WTC11 (cell line): Measurements from ENCODE around the gene GPD1L. TPM values are rescaled to one million over a fixed set of nuclear protein-coding genes. Genes with fewer than 3 reads are reported as not detected.
A peak's percentile ranks its signal among the peaks of the same experiment; 100 is the strongest.

Experiments
- ATAC-seq: fragments of 200-7000 bp; cut with Tn5 transposase; 2 replicates; pipeline ENCODE4 v1.10.0; 2021; ENCODE audit warnings: mild to moderate bottlenecking, moderate library complexity
- CTCF ChIA-PET: fragments of 300-600 bp; sonication (Branson Sonifier 250); formaldehyde crosslinking; loops from one replicate; lab custom pipeline; 2021; ENCODE audit warnings: antibody characterized with exemption; lab: Charles Lee
- POLR2A ChIA-PET: fragments of 350-600 bp; sonication (Branson Sonifier 250); formaldehyde crosslinking; loops from one replicate; lab custom pipeline; 2021; ENCODE audit warnings: antibody characterized with exemption; lab: Charles Lee
- DNase-seq: peaks from one replicate; pipeline ENCODE4 v3.0.0; 2021; ENCODE audit warnings: low spot score
- H3K27ac Mint-ChIP-seq: 2 replicates; pipeline ENCODE4 v1.8.0; 2021; ENCODE audit warnings: mixed read lengths
- H3K27me3 Mint-ChIP-seq: 2 replicates; pipeline ENCODE4 v1.8.0; 2021; ENCODE audit warnings: low read depth, mild to moderate bottlenecking, moderate library complexity, mixed read lengths
- H3K36me3 Mint-ChIP-seq: 2 replicates; pipeline ENCODE4 v1.8.0; 2021; ENCODE audit warnings: mixed read lengths
- H3K4me1 Mint-ChIP-seq: 2 replicates; pipeline ENCODE4 v1.8.0; 2022; ENCODE audit warnings: mixed read lengths
- H3K4me3 Mint-ChIP-seq: 2 replicates; pipeline ENCODE4 v1.8.0; 2021; ENCODE audit warnings: mild to moderate bottlenecking, moderate library complexity, mixed read lengths
- H3K9me3 Mint-ChIP-seq: 2 replicates; pipeline ENCODE4 v1.8.0; 2021; ENCODE audit warnings: mixed read lengths
- AFF4 ChIP-seq: sonication (generic); formaldehyde crosslinking; IDR thresholded peaks from 2 replicates; pipeline ENCODE4 v1.8.1; 2023; ENCODE audit warnings: mild to moderate bottlenecking, missing genetic modification reagents, borderline replicate concordance
- CREB1 ChIP-seq: sonication (generic); formaldehyde crosslinking; IDR thresholded peaks from 2 replicates; pipeline ENCODE4 v1.8.0; 2023; ENCODE audit warnings: mild to moderate bottlenecking, missing genetic modification reagents
- GABPB1 ChIP-seq: sonication (generic); formaldehyde crosslinking; IDR thresholded peaks from 2 replicates; pipeline ENCODE4 v1.8.1; 2023; ENCODE audit warnings: mild to moderate bottlenecking, missing genetic modification reagents
- GRHL2 ChIP-seq: fragments of 250-450 bp; sonication (Bioruptor Pico); IDR thresholded peaks from 2 replicates; pipeline ENCODE4 v1.8.0; 2022; ENCODE audit warnings: mild to moderate bottlenecking, moderate library complexity; ENCODE audit not compliant: insufficient replicate concordance, severe bottlenecking
- IRF1 ChIP-seq: sonication (generic); formaldehyde crosslinking; IDR thresholded peaks from 2 replicates; pipeline ENCODE4 v1.8.0; 2023; ENCODE audit warnings: missing genetic modification reagents
- NR2C2 ChIP-seq: sonication (generic); formaldehyde crosslinking; IDR thresholded peaks from 2 replicates; pipeline ENCODE4 v1.8.0; 2022; ENCODE audit warnings: mild to moderate bottlenecking, missing genetic modification reagents
- SMAD4 ChIP-seq: sonication (generic); formaldehyde crosslinking; IDR thresholded peaks from 2 replicates; pipeline ENCODE4 v1.8.0; 2022; ENCODE audit warnings: mild to moderate bottlenecking, missing genetic modification reagents
- TEAD4 ChIP-seq: sonication (generic); formaldehyde crosslinking; IDR thresholded peaks from 2 replicates; pipeline ENCODE4 v1.8.0; 2022; ENCODE audit warnings: mild to moderate bottlenecking, missing genetic modification reagents
- USF2 ChIP-seq: sonication (generic); formaldehyde crosslinking; IDR thresholded peaks from 2 replicates; pipeline ENCODE4 v1.8.1; 2023; ENCODE audit warnings: mild to moderate bottlenecking, missing genetic modification reagents, moderate library complexity
- ZNF121 ChIP-seq: sonication (generic); formaldehyde crosslinking; IDR thresholded peaks from 2 replicates; pipeline ENCODE4 v1.8.0; 2023; ENCODE audit warnings: missing genetic modification reagents
- ZNF232 ChIP-seq: sonication (generic); formaldehyde crosslinking; IDR thresholded peaks from 2 replicates; pipeline ENCODE4 v1.8.0; 2022; ENCODE audit warnings: mild to moderate bottlenecking, missing genetic modification reagents
- ZNF263 ChIP-seq: sonication (generic); formaldehyde crosslinking; IDR thresholded peaks from 2 replicates; pipeline ENCODE4 v1.8.1; 2022; ENCODE audit warnings: low read depth, mild to moderate bottlenecking, moderate library complexity, missing genetic modification reagents
- ZNF532 ChIP-seq: fragments of 250-450 bp; sonication (Bioruptor Pico); IDR thresholded peaks from 2 replicates; pipeline ENCODE4 v1.9.0; 2021; ENCODE audit warnings: mild to moderate bottlenecking, borderline replicate concordance
- total RNA-seq: library from RNA; stranded (reverse); gene quantifications from 3 replicates; pipeline ENCODE4 v1.2.3, GENCODE V29; 2021

GPD1L gene
- total RNA-seq, 1 experiment from 2014 or later = 5.8 TPM

GRCh38 chr3:32132706-32133105, 26.3 kb downstream of the GPD1L start (continued):
- no peak for TF ChIP-seq GRHL2 (CRISPR knock-in tag)
- TF ChIP-seq TEAD4 (CRISPR knock-in tag) = no peak
- no peak for TF ChIP-seq NR2C2 (CRISPR knock-in tag)
- TF ChIP-seq SMAD4 (CRISPR knock-in tag) = no peak
- TF ChIP-seq ZNF121 (CRISPR knock-in tag) = no peak
- TF ChIP-seq GABPB1 = no peak
- TF ChIP-seq AFF4 (CRISPR knock-in tag) = no peak
- TF ChIP-seq USF2 (CRISPR knock-in tag) = no peak
- TF ChIP-seq CREB1 (CRISPR knock-in tag) = no peak

GRCh38 chr3:32136703-32137102, 30.3 kb downstream of the GPD1L start:
- H3K36me3 Mint-ChIP-seq = no peaks in the 10 kb centered on the region
- H3K4me3 Mint-ChIP-seq = no peak overlapping the region
- no peak for TF ChIP-seq ZNF232 (CRISPR knock-in tag)
- H3K9me3 Mint-ChIP-seq = no peaks in the 10 kb centered on the region; the same call in 1 of the 2 replicates
- no peak overlapping the region for H3K27ac Mint-ChIP-seq
- ATAC-seq (no peak), DNase-seq (no peak)
- peaks cover 3% of the 10 kb centered on the region; the same call in 1 of the 2 replicates for H3K27me3 Mint-ChIP-seq
- POLR2A ChIA-PET = no interaction called here
- CTCF ChIA-PET = no interaction called here
- H3K4me1 Mint-ChIP-seq = peaks cover 7% of the 10 kb centered on the region

- CTCF ChIA-PET = no interaction called here
- DNase-seq = no peak
- peaks cover 7% of the 10 kb centered on the region for H3K4me1 Mint-ChIP-seq
- peaks cover 3% of the 10 kb centered on the region; the same call in 1 of the 2 replicates for H3K27me3 Mint-ChIP-seq
- H3K27ac Mint-ChIP-seq = no peak overlapping the region
- no peaks in the 10 kb centered on the region for H3K36me3 Mint-ChIP-seq
- TF ChIP-seq GABPB1 (no peak), ZNF263 (CRISPR knock-in tag) (no peak), IRF1 (CRISPR knock-in tag) (no peak), ZNF532 (CRISPR knock-in tag) (no peak)
- POLR2A ChIA-PET = no interaction called here
- H3K9me3 Mint-ChIP-seq = no peaks in the 10 kb centered on the region; the same call in 1 of the 2 replicates
- H3K4me3 Mint-ChIP-seq = no peak overlapping the region
- ATAC-seq = peak; percentile 72
Measured at GRCh38 chr3:32137870-32138269, 31.4 kb downstream of the GPD1L start.
